GM10847 (cell line): ENCODE results near the gene TTC22.

Experiments
- POLR2A ChIP-seq: IDR thresholded peaks from 2 replicates; pipeline ENCODE4 v1.6.1; 2011; ENCODE audit not compliant: insufficient read length; ENCODE audit errors: extremely low read depth

TTC22 gene

DNA sequence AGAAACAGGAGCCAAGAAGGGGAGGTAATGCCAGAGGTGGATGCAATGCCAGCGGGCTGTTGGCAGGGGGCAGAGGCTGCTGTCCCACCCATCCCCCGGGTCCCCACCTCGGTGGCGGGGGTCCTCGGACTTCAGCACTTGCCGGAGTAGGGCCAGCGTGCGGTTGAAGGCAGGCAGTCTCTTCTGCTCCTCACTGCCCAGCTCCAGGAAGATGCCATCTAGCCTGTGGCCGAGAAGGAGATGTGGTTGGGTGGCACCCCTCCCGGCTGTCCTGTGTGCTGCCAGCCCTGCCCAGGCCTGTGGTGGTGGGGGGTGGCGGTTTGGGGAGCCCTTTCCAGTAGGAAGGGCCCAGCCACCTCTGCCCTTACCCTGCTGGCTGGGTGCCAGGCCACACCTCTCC, 13.5 kb downstream of the TTC22 start:
- TF ChIP-seq POLR2A, result no peak

DNA sequence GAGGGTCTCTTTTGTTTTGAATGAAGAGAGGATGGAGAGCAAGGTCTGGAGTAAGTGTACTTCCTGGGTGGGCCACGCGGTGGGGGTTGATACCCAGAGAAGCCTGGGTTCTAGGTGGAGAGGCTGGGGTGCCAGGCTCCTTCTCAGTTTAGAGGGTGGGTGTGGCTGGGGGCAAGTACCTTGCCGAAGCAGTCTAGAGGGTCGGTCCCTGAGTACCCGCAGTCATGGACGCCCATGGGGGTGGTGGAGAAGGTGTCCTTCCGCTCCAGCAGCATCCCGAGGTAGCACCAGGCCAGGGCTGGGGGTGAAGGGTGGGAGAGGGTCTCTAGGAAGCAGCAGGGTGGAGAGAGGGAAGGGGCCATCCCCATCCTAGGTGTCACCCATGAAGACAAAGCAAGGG, 14.3 kb downstream of the TTC22 start:
- no peak for TF ChIP-seq POLR2A

GRCh38 chr1:54784066-54784465, 17.1 kb downstream of the TTC22 start:
- no peak for TF ChIP-seq POLR2A

- TF ChIP-seq POLR2A, result no peak
These were observed 18.5 kb downstream of the TTC22 start for GRCh38 chr1:54782588-54782987.

GRCh38 chr1:54782156-54782555, 19.0 kb downstream of the TTC22 start:
- TF ChIP-seq POLR2A, result no peak

GRCh38 chr1:54781023-54781723, 19.9 kb downstream of the TTC22 start:
- TF ChIP-seq POLR2A, result no peak

DNA sequence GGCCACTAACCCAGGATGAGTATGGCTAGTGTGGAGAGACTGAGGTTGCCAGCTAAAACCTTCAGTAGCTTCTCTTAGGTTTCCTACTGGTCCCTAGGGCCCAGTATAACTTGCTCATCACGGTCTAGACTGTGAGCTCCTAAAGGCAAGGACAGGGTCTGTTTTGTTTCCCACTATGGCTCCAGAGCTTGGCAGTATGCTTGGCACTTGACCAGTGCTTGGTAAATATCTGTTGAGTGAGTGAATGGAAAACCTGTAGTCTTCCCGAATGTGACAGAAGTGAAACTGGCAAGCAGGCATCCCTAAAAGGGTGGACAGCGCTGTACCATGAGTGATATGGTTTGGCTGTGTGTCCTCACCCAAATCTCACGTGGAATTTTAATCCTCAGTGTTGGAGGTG, 23.7 kb downstream of the TTC22 start:
- no peak for TF ChIP-seq POLR2A

DNA sequence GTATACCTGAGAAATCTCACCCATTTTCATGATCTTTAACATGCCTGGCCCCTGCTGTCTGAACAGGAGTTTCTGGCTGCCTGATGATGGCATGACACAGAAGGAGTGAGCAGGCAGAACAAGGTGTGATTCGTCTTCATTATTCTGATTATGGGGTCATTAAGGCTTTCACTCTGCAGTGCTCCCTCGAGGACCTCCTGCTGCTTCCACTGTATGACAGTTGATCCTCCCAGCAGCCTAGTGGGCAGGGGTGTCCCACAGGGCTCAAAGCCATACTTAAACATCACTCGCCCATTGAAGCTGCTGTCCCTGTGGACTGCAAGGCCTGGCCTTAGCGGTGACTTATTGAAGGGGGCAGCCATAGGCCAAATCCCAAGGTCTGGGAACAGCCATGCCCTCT, 24.1 kb downstream of the TTC22 start:
- TF ChIP-seq POLR2A, result no peak

GRCh38 chr1:54774820-54775498, 26.2 kb downstream of the TTC22 start:
- TF ChIP-seq POLR2A, result no peak

- no peak for TF ChIP-seq POLR2A
These were observed 28.2 kb downstream of the TTC22 start for GRCh38 chr1:54772951-54773350.

GRCh38 chr1:54768093-54768492, 33.0 kb downstream of the TTC22 start:
- no peak for TF ChIP-seq POLR2A

DNA sequence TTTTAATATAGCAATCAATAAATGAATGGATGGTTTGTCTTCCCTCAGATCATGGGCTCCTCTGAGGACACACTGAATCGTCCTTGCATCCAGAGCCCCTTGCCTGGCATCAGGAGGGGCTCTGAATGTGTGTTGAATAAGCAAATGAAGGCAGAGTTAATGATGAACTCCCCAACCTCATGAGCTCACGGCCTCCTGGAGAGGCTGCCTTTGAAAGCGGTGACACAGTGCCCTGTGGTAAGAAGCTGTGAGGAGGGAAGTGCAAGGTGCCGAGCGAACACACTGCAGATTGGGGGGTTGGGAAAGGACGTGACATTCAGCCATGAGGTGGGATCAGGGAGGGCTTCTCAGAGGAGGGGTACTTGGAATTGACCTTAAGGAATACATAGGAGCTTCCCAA, 33.6 kb downstream of the TTC22 start:
- no peak for TF ChIP-seq POLR2A

DNA sequence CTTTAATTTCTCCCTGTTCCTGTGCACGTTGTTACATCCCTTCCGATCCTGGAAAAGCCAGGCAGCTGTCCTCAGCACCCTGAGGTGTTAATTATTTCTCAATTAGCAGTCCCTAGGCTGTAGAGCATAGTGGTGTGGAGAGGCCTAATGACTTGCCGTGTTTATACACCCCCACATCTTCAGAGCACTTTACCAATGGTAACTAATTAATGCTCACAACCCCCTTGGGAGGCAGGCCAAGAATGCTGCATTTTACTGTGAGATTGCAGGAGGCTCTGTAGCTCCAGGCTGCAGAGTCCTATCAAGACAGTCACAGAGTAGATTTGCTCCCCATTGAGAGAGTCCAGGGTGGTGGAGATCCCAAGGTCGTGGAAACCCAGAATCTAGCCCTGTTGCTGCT, 34.4 kb downstream of the TTC22 start:
- TF ChIP-seq POLR2A, result no peak

- TF ChIP-seq POLR2A, result no peak
These were observed 36.1 kb downstream of the TTC22 start for GRCh38 chr1:54764922-54765561.

GRCh38 chr1:54764133-54764921, 36.8 kb downstream of the TTC22 start, which contains the start of gene PARS2:
PARS2 (minus strand) TSS chr1:54764523; CDS start chr1:54759161, 5,362 bp downstream.
- TF ChIP-seq POLR2A, result peak; percentile 70

GRCh38 chr1:54763816-54764132, 37.3 kb downstream of the TTC22 start:
- no peak for TF ChIP-seq POLR2A
